Neural progenitor cell (in vitro differentiated cells): ENCODE data around the gene EIF2D.

Experiments used
- EZH2 ChIP-seq: fragments of 200-600 bp; sonication (generic); IDR thresholded peaks from 2 replicates; pipeline ENCODE4 v1.6.1; 2017; ENCODE audit warnings: antibody characterized with exemption, mild to moderate bottlenecking, moderate library complexity
- EZH2phosphoT487 ChIP-seq: fragments of 200-600 bp; sonication (generic); IDR thresholded peaks from 2 replicates; pipeline ENCODE4 v1.6.1; 2017; ENCODE audit warnings: antibody characterized with exemption
- TF ChIP-seq, protein P1 (sequence below): fragments of 200-600 bp; sonication (generic); IDR thresholded peaks from 2 replicates; pipeline ENCODE4 v1.5.1; 2017; ENCODE audit warnings: antibody characterized with exemption, mild to moderate bottlenecking

DNA sequence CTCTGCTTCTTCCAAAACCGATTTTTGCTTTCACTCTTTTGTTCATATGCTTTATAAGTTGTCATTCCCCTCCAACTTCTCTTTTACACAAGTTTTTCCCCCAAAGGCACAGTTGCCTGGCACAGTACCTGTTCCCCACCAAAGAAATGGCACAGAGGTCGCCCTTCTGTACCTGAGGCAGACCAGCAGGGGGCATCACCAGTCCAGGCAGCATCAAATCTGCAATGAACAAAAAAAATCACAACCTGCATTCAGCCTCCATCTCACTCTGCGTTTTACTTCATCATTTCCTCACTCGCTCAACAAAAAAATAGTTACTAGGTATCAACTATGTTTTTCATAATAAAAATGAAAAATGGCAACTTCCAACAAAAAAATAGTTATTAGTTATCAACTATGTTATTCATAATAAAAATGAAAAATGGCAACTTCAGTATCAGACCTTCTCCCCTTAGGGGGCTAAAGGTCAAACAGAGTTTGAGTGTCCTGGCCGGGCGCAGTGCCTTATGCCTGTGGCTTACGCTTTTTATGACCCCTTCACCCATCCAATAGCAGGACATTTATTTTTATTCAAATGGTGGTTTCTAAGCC is 4.1 kb downstream of the EIF2D start:
- TF ChIP-seq, protein P1, sequence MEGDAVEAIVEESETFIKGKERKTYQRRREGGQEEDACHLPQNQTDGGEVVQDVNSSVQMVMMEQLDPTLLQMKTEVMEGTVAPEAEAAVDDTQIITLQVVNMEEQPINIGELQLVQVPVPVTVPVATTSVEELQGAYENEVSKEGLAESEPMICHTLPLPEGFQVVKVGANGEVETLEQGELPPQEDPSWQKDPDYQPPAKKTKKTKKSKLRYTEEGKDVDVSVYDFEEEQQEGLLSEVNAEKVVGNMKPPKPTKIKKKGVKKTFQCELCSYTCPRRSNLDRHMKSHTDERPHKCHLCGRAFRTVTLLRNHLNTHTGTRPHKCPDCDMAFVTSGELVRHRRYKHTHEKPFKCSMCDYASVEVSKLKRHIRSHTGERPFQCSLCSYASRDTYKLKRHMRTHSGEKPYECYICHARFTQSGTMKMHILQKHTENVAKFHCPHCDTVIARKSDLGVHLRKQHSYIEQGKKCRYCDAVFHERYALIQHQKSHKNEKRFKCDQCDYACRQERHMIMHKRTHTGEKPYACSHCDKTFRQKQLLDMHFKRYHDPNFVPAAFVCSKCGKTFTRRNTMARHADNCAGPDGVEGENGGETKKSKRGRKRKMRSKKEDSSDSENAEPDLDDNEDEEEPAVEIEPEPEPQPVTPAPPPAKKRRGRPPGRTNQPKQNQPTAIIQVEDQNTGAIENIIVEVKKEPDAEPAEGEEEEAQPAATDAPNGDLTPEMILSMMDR, result peak; percentile 82
- TF ChIP-seq EZH2 (no peak), EZH2phosphoT487 (no peak)
